Fibroblast of the aortic adventitia (primary cell): Measurements from ENCODE around the gene GABRG3. TPM values are rescaled to one million over a fixed set of nuclear protein-coding genes. Genes with fewer than 3 reads are reported as not detected.
A peak's percentile ranks its signal among the peaks of the same experiment; 100 is the strongest.

Experiments
- DNase-seq: peaks from one replicate; pipeline ENCODE4 v3.0.0-alpha.2; 2010; ENCODE audit warnings: low read depth
- H3K4me3 ChIP-seq: 2 replicates; pipeline ENCODE4 v1.5.1; 2011; ENCODE audit warnings: low read depth, mild to moderate bottlenecking, control low read depth, low read length, moderate library complexity
- CTCF ChIP-seq: IDR thresholded peaks from 2 replicates; pipeline ENCODE4 v1.5.1; 2011; ENCODE audit warnings: mild to moderate bottlenecking, low read length, control low read depth, inconsistent platforms; ENCODE audit not compliant: insufficient read depth
- total RNA-seq: library from RNA; depleted of rRNA; stranded (reverse); fragments of >200 nt; gene quantifications from 2 replicates; pipeline ENCODE4 v1.2.3, GENCODE V29; 2012; ENCODE audit warnings: low replicate concordance

The GABRG3 gene
- total RNA-seq, 1 donor = not detected

- no peak for DNase-seq
- TF ChIP-seq CTCF = no peak
- no peak overlapping the region for H3K4me3 ChIP-seq
Observed at GRCh38 chr15:26954403-26954802, 16.6 kb upstream of the GABRG3 start.

DNA sequence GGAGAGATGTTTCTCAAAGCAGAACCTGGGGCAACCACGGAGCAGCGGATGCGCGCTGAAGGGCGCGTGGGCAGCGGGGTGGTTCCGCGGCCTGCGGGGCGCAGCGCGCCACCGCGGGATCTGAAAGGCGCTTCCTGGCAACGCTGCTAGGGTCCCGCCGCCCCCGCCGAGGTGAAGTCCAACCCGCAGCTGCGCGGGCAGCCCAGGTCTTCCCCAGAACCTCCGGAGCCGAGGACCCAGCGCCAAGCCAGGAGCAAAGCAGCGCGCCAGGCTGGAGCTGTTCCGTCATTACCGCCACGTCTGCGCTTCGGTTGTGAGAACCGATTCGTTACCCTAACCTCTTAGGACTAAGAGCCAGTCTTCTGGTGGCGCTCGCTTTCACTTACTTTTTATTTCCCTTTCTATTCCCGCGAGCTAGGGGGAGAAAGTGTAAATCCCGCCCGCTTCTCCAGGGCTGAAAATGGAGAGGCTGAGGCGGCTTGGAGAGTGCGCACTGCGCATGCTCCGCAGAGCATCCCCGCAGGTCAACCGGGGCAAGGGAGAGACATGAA, 3.2 kb upstream of the GABRG3 start:
- no peak for TF ChIP-seq CTCF
- no peak overlapping the region for H3K4me3 ChIP-seq
- DNase-seq = no peak

GRCh38 chr15:26968806-26969205, 2.2 kb upstream of the GABRG3 start:
- no peak for DNase-seq
- TF ChIP-seq CTCF = no peak
- H3K4me3 ChIP-seq = no peak overlapping the region

- TF ChIP-seq CTCF = no peak
- H3K4me3 ChIP-seq = no peak overlapping the region
- DNase-seq = no peak
Observed at GRCh38 chr15:26971271-26972018, 464 bp downstream of the GABRG3 start.

- no peak for TF ChIP-seq CTCF
- no peak overlapping the region for H3K4me3 ChIP-seq
- no peak for DNase-seq
Observed at GRCh38 chr15:26972636-26973035, 1.7 kb downstream of the GABRG3 start.

- H3K4me3 ChIP-seq = no peak overlapping the region
- peak; percentile 19 for DNase-seq
- TF ChIP-seq CTCF = peak; percentile 40
Observed at GRCh38 chr15:26974120-26974780, 3.3 kb downstream of the GABRG3 start.
